K562 (cell line): ENCODE measurements around the gene RPP25. TPM values are rescaled to one million over a fixed set of nuclear protein-coding genes. Genes with fewer than 3 reads are reported as not detected.
A peak's percentile ranks its signal among the peaks of the same experiment; 100 is the strongest.

Experiments used
- ATAC-seq: fragments of 200-7000 bp; cut with Tn5 transposase; 3 replicates; pipeline ENCODE4 v1.9.1; 2020; ENCODE audit warnings: moderate library complexity
- BruUV-seq: library from RNA; stranded (reverse); fragments of 400-500 nt; replicated peaks from 2 replicates; lab custom pipeline; 2021; lab: Mats Ljungman, UMichigan
- CTCF ChIA-PET: fragments of 300-600 bp; formaldehyde crosslinking; extraction: SDS; loops from one replicate; lab custom pipeline; 2021; ENCODE audit warnings: low intra/inter-chr PET ratio; lab: Yijun Ruan, JAX
- POLR2A ChIA-PET: fragments of 300-600, 350-650 bp; sonication (Branson Sonifier 250); formaldehyde crosslinking; extraction: SDS; loops from one replicate; lab custom pipeline; 2021; ENCODE audit warnings: antibody characterized with exemption, inconsistent platforms; lab: Yijun Ruan, JAX
- DNase-seq, 4 experiments: peaks; one replicate each; pipeline versions ENCODE4 v3.0.0 to v3.0.0-alpha.2; 2011 to 2018; ENCODE audit warnings: low spot score in 3 of 4, mixed read lengths in 3 of 4; ENCODE audit errors: extremely low read depth in 1 of 4
- FAIRE-seq: peaks from 2 replicates; lab custom pipeline; 2011; peaks lifted over from hg19 to GRCh38; lab: Jason Lieb, UNC
- H2AFZ ChIP-seq: 2 replicates; pipeline ENCODE4 v1.6.0; 2011; ENCODE audit warnings: low read depth, low read length, control low read depth, inconsistent platforms
- H3K27ac ChIP-seq: fragments of 200-600 bp; 3 replicates; pipeline ENCODE4 v1.8.0; 2011; ENCODE audit warnings: low read depth, mild to moderate bottlenecking, control low read depth, inconsistent platforms, low read length, moderate library complexity, mixed read lengths; ENCODE audit errors: extremely low read depth
- H3K27me3 ChIP-seq, 2 experiments: fragments of 300-600 bp in 1 of 2; 2 replicates in 1 of 2; 3 replicates in 1 of 2; pipeline versions ENCODE4 v1.6.0 to v1.8.0; 2011; ENCODE audit warnings: inconsistent platforms in 2 of 2, low read length in 2 of 2, mild to moderate bottlenecking in 1 of 2, mixed read lengths in 1 of 2, moderate library complexity in 1 of 2; ENCODE audit not compliant: control insufficient read depth in 2 of 2, insufficient read depth in 2 of 2
- H3K36me3 ChIP-seq: fragments of 300-600 bp; 3 replicates; pipeline ENCODE4 v1.8.0; 2011; ENCODE audit warnings: mild to moderate bottlenecking, low read length, inconsistent platforms; ENCODE audit not compliant: control insufficient read depth, insufficient read depth
- H3K4me1 ChIP-seq, 2 experiments: fragments of 200-600 bp in 1 of 2; replicated peaks in 1 of 2; 2 replicates in 1 of 2; 3 replicates in 1 of 2; pipeline versions ENCODE4 v1.5.1 to v1.8.0; 2011; ENCODE audit warnings: inconsistent platforms in 2 of 2, low read length in 2 of 2, mild to moderate bottlenecking in 1 of 2, mixed read lengths in 1 of 2, moderate library complexity in 1 of 2; ENCODE audit not compliant: control insufficient read depth in 2 of 2, insufficient read depth in 2 of 2
- H3K4me2 ChIP-seq: 2 replicates; pipeline ENCODE4 v1.6.1; 2011; ENCODE audit warnings: low read length, control low read depth, inconsistent platforms, mixed read lengths; ENCODE audit not compliant: insufficient read depth
- H3K4me3 ChIP-seq: fragments of 200-600 bp; sonication (generic), shearing (Covaris generic); 2 replicates; pipeline ENCODE4 v1.5.1; 2016; ENCODE audit warnings: control low read depth, inconsistent platforms
- H3K79me2 ChIP-seq: fragments of 200-600 bp; 3 replicates; pipeline ENCODE4 v1.8.0; 2011; ENCODE audit warnings: low read length, inconsistent platforms; ENCODE audit not compliant: control insufficient read depth, insufficient read depth
- H3K9ac ChIP-seq, 2 experiments: 2 replicates each; pipeline versions ENCODE4 v1.6.0 to v1.6.1; 2011; ENCODE audit warnings: low read depth in 2 of 2, low read length in 2 of 2, control low read depth in 1 of 2, inconsistent platforms in 1 of 2, mild to moderate bottlenecking in 1 of 2, mixed read lengths in 1 of 2; ENCODE audit not compliant: insufficient read depth in 1 of 2
- H3K9me1 ChIP-seq: one replicate; pipeline ENCODE4 v1.6.0; 2011; ENCODE audit warnings: inconsistent platforms, mild to moderate bottlenecking, low read length, moderate library complexity; ENCODE audit not compliant: control insufficient read depth, insufficient read depth
- H3K9me3 ChIP-seq: replicated peaks from 2 replicates; pipeline ENCODE4 v1.5.1; 2011; ENCODE audit warnings: low read depth, low read length, inconsistent platforms; ENCODE audit not compliant: control insufficient read depth, insufficient read depth
- H4K20me1 ChIP-seq: replicated peaks from 2 replicates; pipeline ENCODE4 v1.6.1; 2011; ENCODE audit warnings: low read length, inconsistent platforms, mixed read lengths; ENCODE audit not compliant: control insufficient read depth, insufficient read depth
- CEBPG ChIP-seq, 3 experiments: fragments of 200-800 bp in 1 of 3; sonication (Bioruptor generic) in 1 of 3; sonication (generic) in 1 of 3; formaldehyde crosslinking in 1 of 3; IDR thresholded peaks in 2 of 3; conservative IDR thresholded peaks in 1 of 3; 2 replicates each; pipeline versions ENCODE4 v1.6.1 to v1.8.0; 2016 to 2022; ENCODE audit warnings: missing compliant biosample characterization in 2 of 3, missing genetic modification characterization in 2 of 3, mild to moderate bottlenecking in 1 of 3, missing genetic modification reagents in 1 of 3
- CSDE1 ChIP-seq, 2 experiments: fragments of 450-650 bp; IDR thresholded peaks; 2 replicates each; pipeline ENCODE4 v1.6.1; 2016; ENCODE audit warnings: mild to moderate bottlenecking in 1 of 2
- ELF4 ChIP-seq: fragments of 450-650 bp; formaldehyde crosslinking; IDR thresholded peaks from 2 replicates; pipeline ENCODE4 v1.4.0; 2022; ENCODE audit warnings: missing genetic modification characterization
- FUS ChIP-seq: fragments of 200-400 bp; formaldehyde crosslinking; optimal IDR thresholded peaks from 2 replicates; pipeline ENCODE3; 2017; ENCODE audit warnings: low read depth, low read length
- KLF13 ChIP-seq: fragments of 450-650 bp; IDR thresholded peaks from 2 replicates; pipeline ENCODE4 v1.6.1; 2016; ENCODE audit warnings: missing genetic modification characterization, low read depth, mild to moderate bottlenecking, missing compliant biosample characterization, moderate library complexity, borderline replicate concordance
- KLF6 ChIP-seq: fragments of 250-450 bp; sonication (Bioruptor Pico); IDR thresholded peaks from 2 replicates; pipeline ENCODE4 v1.4.0; 2020; ENCODE audit warnings: mild to moderate bottlenecking, moderate library complexity, borderline replicate concordance
- NONO ChIP-seq, 2 experiments: fragments of 200-400 bp in 1 of 2; fragments of 450-650 bp in 1 of 2; formaldehyde crosslinking in 1 of 2; IDR thresholded peaks; 2 replicates each; pipeline ENCODE4 v1.6.1; 2017; ENCODE audit warnings: low read depth in 2 of 2, mild to moderate bottlenecking in 2 of 2, moderate library complexity in 2 of 2, low read length in 1 of 2
- NR2C2 ChIP-seq, 2 experiments: fragments of 200-800 bp in 1 of 2; sonication (Bioruptor generic) in 1 of 2; sonication (generic) in 1 of 2; formaldehyde crosslinking in 1 of 2; IDR thresholded peaks; 2 replicates each; pipeline versions ENCODE4 v1.6.1 to v1.8.0; 2016 to 2022; ENCODE audit warnings: mild to moderate bottlenecking in 1 of 2, missing compliant biosample characterization in 1 of 2, missing genetic modification characterization in 1 of 2, missing genetic modification reagents in 1 of 2
- RCOR1 ChIP-seq, 2 experiments: IDR thresholded peaks; 2 replicates each; pipeline ENCODE4 v1.6.1; 2012; ENCODE audit warnings: low read depth in 2 of 2, low read length in 2 of 2, borderline replicate concordance in 1 of 2, improper control_type of control experiment in 1 of 2
- SMC3 ChIP-seq: conservative IDR thresholded peaks from 2 replicates; pipeline ENCODE4 v1.6.1; 2011; ENCODE audit warnings: low read depth, low read length, improper control_type of control experiment; ENCODE audit not compliant: insufficient read depth
- TARDBP ChIP-seq: fragments of 450-650 bp; IDR thresholded peaks from 2 replicates; pipeline ENCODE4 v1.6.1; 2016
- ZNF146 ChIP-seq: IDR thresholded peaks from one replicate; pipeline ENCODE4 v1.6.1; 2018; ENCODE audit warnings: missing compliant biosample characterization; ENCODE audit not compliant: unreplicated experiment
- ZNF347 ChIP-seq: fragments of 450-650 bp; formaldehyde crosslinking; IDR thresholded peaks from 2 replicates; pipeline ENCODE4 v1.4.0; 2020; ENCODE audit warnings: low read depth, mild to moderate bottlenecking, moderate library complexity
- WGBS: fragments of 100-300 bp; shearing (Covaris generic); methylation state at CpG from one replicate; pipeline ENCODE4 v1.1.6; 2016; ENCODE audit warnings: low coverage, mixed read lengths; ENCODE audit not compliant: insufficient coverage; ENCODE audit errors: missing lambda C conversion rate; 5-methylcytosine and 5-hydroxymethylcytosine counted together
- in situ Hi-C: fragments of 300-500 bp; cut with MboI; formaldehyde crosslinking; loops from 4 replicates; pipeline ENCODE4 v1.15.0; 2018; ENCODE audit warnings: inconsistent platforms, mixed read lengths
- intact Hi-C: fragments of 100-400 bp; cut with micrococcal nuclease; formaldehyde crosslinking; loops from 2 replicates; pipeline ENCODE4 v1.14.2; 2022
- polyA plus RNA-seq, 8 experiments: library from polyadenylated mRNA; depleted of rRNA in 4 of 8; stranded (reverse) in 5 of 8; unstranded in 3 of 8; fragments of >200 nt; fragmentation: Nextera tagmentation in 2 of 8; fragmentation: Illumina TruSeq in 1 of 8; extraction: Ambion mirVana in 2 of 8; extraction: Trizol in 1 of 8; gene quantifications; 2 replicates each; pipeline versions ENCODE4 v1.2.1 to v1.2.3, GENCODE V29; 2011 to 2014; ENCODE audit warnings: inconsistent platforms in 1 of 8, missing spikeins in 1 of 8
- total RNA-seq, 7 experiments: library from RNA; depleted of rRNA in 6 of 7; stranded (reverse); fragments of >200 nt in 6 of 7; fragmentation: Illumina TruSeq in 2 of 7; extraction: Trizol in 2 of 7; gene quantifications; 2 replicates each; pipeline versions ENCODE4 v1.2.1 to v1.2.3, GENCODE V29; 2011 to 2021; ENCODE audit warnings: low replicate concordance in 1 of 7
- TF ChIP-seq, protein P1 (sequence below): fragments of 450-650 bp; IDR thresholded peaks from one replicate; pipeline ENCODE4 v1.6.1; 2018; ENCODE audit warnings: mild to moderate bottlenecking, moderate library complexity; ENCODE audit not compliant: partially characterized antibody

Gene RPP25
- total and polyA plus RNA-seq, 9 of the 15 experiments (the other 6 are each of a cell fraction or from before 2014, with no cell fraction given) = 1.1 to 12.3 (median 5.6) TPM

- no TSS peak for BruUV-seq
- peak; percentile 91 for FAIRE-seq
- in situ Hi-C loops (loop anchor here (5.0 kb wide), 1 partner anchor 313 kb away; no protein-coding TSS in a partner anchor), intact Hi-C loops (loop anchor here (1.0 to 10.0 kb wide), 7 partner anchors 43 to 575 kb away; partner anchors contain the start of genes C15orf39, FAM219B and ULK3)
- peaks cover 29% of the 10 kb centered on the region for H4K20me1 ChIP-seq
- H3K4me1 ChIP-seq = peaks cover 22 to 30% of the 10 kb centered on the region in 2 experiments; a peak in 4 of 5 replicates
- no peaks in the 10 kb centered on the region for H3K9me3 ChIP-seq
- ChIA-PET POLR2A (interaction anchor here (0.6 to 0.9 kb wide), 4 partner anchors 12 to 181 kb away, joined by 3 to 4 read pairs (median 4); partner anchors contain the start of gene COX5A), CTCF (interaction anchor here (0.9 to 1.9 kb wide), 3 partner anchors 38 to 181 kb away, joined by 3 to 17 read pairs (median 9); no protein-coding TSS in a partner anchor)
- peaks cover 4% of the 10 kb centered on the region for H3K9me1 ChIP-seq
- no peak overlapping the region for H3K4me2 ChIP-seq
- DNase-seq = peak; percentile 59 to 85 (median 66)
- H3K9ac ChIP-seq = no peak overlapping the region
- H3K79me2 ChIP-seq = no peaks in the 10 kb centered on the region; the same call in 2 of the 3 replicates
- H3K36me3 ChIP-seq = no peaks in the 10 kb centered on the region
- no peak overlapping the region for H2AFZ ChIP-seq
- H3K27ac ChIP-seq = no peak overlapping the region
- ATAC-seq = peak; percentile 67
- H3K27me3 ChIP-seq = no peaks in the 10 kb centered on the region; a peak in 1 of 5 replicates
- WGBS = 18% methylated on average over 7 of the region's 7 CpGs
- H3K4me3 ChIP-seq = no peak overlapping the region
- TF ChIP-seq CEBPG (CRISPR knock-in tag; IDR thresholded peaks at IDR 0.05) = peak; percentile 88
- peak; percentile 64 to 84 for TF ChIP-seq CEBPG (tag; conservative IDR thresholded peaks at IDR 0.05 in 1 of 2, IDR thresholded peaks at IDR 0.05 in 1 of 2)
- TF ChIP-seq TARDBP = no peak
- 0 out of 2 replicates have a peak, but pooled peaks have one; percentile 43 for TF ChIP-seq ELF4 (CRISPR knock-in tag)
- no peak for TF ChIP-seq KLF6 (CRISPR knock-in tag)
- peak; percentile 37; the same call in 1 of the 2 replicates for TF ChIP-seq NR2C2 (CRISPR knock-in tag; IDR thresholded peaks at IDR 0.05)
- TF ChIP-seq NR2C2 (tag; IDR thresholded peaks at IDR 0.05) = no peak
- TF ChIP-seq ZNF347 = no peak
- TF ChIP-seq FUS = no peak
- no peak for TF ChIP-seq KLF13 (tag)
- TF ChIP-seq, protein P1, sequence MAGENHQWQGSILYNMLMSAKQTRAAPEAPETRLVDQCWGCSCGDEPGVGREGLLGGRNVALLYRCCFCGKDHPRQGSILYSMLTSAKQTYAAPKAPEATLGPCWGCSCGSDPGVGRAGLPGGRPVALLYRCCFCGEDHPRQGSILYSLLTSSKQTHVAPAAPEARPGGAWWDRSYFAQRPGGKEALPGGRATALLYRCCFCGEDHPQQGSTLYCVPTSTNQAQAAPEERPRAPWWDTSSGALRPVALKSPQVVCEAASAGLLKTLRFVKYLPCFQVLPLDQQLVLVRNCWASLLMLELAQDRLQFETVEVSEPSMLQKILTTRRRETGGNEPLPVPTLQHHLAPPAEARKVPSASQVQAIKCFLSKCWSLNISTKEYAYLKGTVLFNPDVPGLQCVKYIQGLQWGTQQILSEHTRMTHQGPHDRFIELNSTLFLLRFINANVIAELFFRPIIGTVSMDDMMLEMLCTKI = no peak
- TF ChIP-seq RCOR1 (IDR thresholded peaks at IDR 0.05; ENCODE audit: borderline replicate concordance in 1 of 2, low read depth in 2 of 2, low read length in 2 of 2) = peak in 1 of 2 experiments; percentile 51; a peak in 1 of 4 replicates
- no peak for TF ChIP-seq NONO (IDR thresholded peaks at IDR 0.05; ENCODE audit: low read depth in 2 of 2, low read length in 1 of 2)
- no peak for TF ChIP-seq ZNF146 (CRISPR knock-in tag)
- TF ChIP-seq CSDE1 (IDR thresholded peaks at IDR 0.05) = peak in 1 of 2 experiments; percentile 50; a peak in 1 of 4 replicates
- TF ChIP-seq SMC3 = peak; percentile 81
Measured at GRCh38 chr15:74950078-74950908, 6.3 kb downstream of the RPP25 start.
